Skin epidermis (tissue), 12 donors: ENCODE measurements around the gene CLK4.

ENCODE experiments used
- H3K27ac ChIP-seq, 21 experiments: fragments of 200-600 bp; sonication (generic) in 11 of 21; one replicate each; pipeline ENCODE4 v1.5.0; 2020; ENCODE audit warnings: mild to moderate bottlenecking in 3 of 21, inconsistent platforms in 2 of 21, moderate library complexity in 2 of 21
- H3K4me3 ChIP-seq, 7 experiments: fragments of 200-600 bp; sonication (generic) in 2 of 7; one replicate each; pipeline ENCODE4 v1.5.0; 2020; ENCODE audit warnings: inconsistent platforms in 2 of 7, mild to moderate bottlenecking in 2 of 7, moderate library complexity in 1 of 7

The CLK4 gene

DNA sequence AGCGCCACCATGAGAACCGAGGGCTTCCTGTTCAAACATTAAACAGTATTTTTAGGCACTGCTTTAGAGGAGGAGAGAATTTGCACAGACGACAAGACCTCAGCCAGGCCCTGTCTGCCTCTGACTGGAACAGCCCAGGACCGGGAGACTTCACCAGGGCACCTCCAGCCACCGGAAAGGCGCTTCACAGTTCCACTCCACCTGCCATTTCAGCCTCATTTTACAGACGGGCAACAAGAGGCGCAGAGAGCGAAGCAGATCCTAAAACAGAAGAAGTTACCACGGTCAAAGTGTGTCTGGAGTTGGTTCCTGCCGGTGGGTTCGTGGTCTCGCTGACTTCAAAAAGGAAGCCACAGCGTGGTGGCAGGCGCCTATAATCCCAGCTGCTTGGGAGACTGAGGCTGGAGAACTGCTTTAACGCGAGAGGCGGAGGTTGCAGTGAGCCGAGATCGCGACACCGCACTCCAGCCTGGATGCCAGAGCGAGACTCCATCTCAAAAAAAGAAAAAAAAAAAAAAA, 65.0 kb downstream of the CLK4 start:
- Histone ChIP-seq H3K4me3 (no peak overlapping the region), H3K27ac (peak overlapping the region in 1 of 21 experiments; percentile 24)

DNA sequence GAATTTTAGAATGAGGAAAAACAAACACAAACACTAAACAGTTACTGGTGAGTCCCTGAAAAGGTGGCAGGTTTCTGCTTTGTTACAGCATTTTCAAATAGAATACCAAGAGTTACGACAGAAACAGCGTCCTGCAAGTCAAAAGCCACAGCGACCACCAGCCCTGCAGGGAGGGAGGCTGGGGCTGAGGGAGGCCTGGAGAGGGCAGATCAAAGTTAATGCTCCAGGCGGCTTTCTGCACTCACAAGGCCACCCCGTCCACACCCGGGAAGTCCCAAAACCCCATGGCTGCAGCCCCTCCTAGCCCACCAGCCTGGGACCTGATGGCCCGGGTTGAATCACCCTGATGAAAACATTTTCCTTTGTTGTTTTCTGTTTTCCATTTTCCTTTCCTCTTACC, 65.9 kb downstream of the CLK4 start:
- Histone ChIP-seq H3K27ac (no peak overlapping the region), H3K4me3 (no peak overlapping the region)

- no peak overlapping the region for H3K4me3 ChIP-seq
- no peak overlapping the region for H3K27ac ChIP-seq
These were observed 69.4 kb downstream of the CLK4 start for GRCh38 chr5:178557416-178557815.

DNA sequence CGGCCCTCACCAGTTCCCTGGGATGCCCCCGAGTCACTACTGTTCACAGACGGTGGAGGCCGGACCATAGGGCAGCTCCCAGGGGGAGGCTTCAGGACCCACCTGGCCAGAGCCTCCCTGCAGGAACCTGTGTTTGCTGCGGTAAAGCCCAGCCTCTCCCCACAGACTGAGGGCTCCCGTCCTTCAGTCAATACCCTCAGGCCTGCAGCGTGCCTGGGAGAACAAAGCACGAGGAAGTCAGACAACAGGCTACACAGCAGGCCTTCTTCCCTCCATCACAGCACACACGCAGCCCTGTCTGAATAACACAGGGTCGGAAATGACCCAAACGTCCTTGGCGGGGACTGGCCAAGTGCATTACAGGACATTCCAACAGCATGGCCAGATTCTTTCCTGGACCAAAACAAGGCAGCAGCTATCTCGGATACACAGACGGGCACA, 71.1 kb downstream of the CLK4 start:
- Histone ChIP-seq H3K4me3 (no peak overlapping the region), H3K27ac (no peak overlapping the region)

DNA sequence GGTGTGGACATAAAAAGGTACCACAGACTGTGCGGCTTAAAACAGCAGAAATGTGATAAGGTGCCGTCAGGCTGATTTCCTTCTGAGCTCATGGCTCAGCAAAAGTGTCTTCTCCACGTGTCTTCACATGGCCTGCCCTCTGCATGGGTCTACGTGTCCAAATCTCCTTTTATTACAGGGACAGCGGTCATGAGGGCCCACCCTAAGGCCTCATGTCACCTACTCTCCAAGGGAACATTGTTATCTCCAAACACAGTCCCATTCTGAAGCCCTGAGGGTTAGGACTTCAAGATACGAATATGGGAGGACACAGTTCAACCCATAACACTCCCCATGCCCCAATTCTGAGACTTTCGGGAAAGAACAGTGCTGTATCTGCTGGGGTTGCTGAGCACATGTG, 71.8 kb downstream of the CLK4 start:
- Histone ChIP-seq H3K4me3 (no peak overlapping the region), H3K27ac (no peak overlapping the region)

DNA sequence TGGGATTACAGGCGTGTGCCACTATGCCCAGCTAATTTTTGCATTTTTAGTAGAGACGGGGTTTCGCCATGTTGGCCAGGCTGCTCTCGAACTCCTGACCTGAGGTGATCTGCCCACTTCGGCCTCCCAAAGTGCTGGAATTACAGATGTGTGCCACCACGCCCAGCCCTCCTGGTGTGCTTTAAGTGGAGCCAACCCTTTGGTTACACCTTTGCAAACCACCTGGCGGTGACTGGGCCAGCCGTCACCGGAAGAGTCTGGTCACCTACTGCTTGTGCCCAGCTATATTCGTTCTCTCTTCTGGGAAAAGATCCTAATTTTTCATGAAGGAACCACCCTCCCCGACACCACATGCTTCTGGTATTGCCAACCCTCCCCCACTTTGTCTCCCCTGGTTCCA, 72.5 kb downstream of the CLK4 start:
- H3K27ac ChIP-seq: no peak overlapping the region

GRCh38 chr5:178553517-178553916, 73.3 kb downstream of the CLK4 start:
- Histone ChIP-seq H3K27ac (no peak overlapping the region), H3K4me3 (no peak overlapping the region)

More for the DNA sequence above, 72.5 kb downstream of the CLK4 start:
- H3K4me3 ChIP-seq: no peak overlapping the region
